Lower lobe of right lung (tissue), 2 donors: Measurements from ENCODE around the gene CADM2. TPM values are rescaled to one million over a fixed set of nuclear protein-coding genes. Genes with fewer than 3 reads are reported as not detected.
"Not testable (repeated sequence)": the region's sequence is repeated elsewhere in the genome, so short reads cannot be mapped to it uniquely, and the experiment has no call there.

ENCODE experiments used
- ATAC-seq, 2 donors: fragments of 200-7000 bp; cut with Tn5 transposase; one replicate each; pipeline ENCODE4 v1.9.1; 2020 to 2022; ENCODE audit warnings: mild to moderate bottlenecking in 2 of 2, moderate library complexity in 2 of 2
- DNase-seq: peaks from one replicate; pipeline ENCODE4 v3.0.0-alpha.2; 2020
- H3K27ac ChIP-seq: fragments of 200-600 bp; one replicate; pipeline ENCODE4 v1.8.0; 2022
- H3K27me3 ChIP-seq: fragments of 200-600 bp; one replicate; pipeline ENCODE4 v1.8.0; 2022; ENCODE audit warnings: low read depth
- H3K36me3 ChIP-seq: fragments of 200-600 bp; one replicate; pipeline ENCODE4 v1.8.0; 2022; ENCODE audit warnings: mild to moderate bottlenecking
- H3K4me1 ChIP-seq: fragments of 200-600 bp; one replicate; pipeline ENCODE4 v1.8.0; 2022
- H3K4me3 ChIP-seq: fragments of 200-600 bp; one replicate; pipeline ENCODE4 v1.8.0; 2022; ENCODE audit warnings: mild to moderate bottlenecking
- H3K9me3 ChIP-seq: fragments of 200-600 bp; one replicate; pipeline ENCODE4 v1.8.0; 2022
- intact Hi-C: fragments of 100-400 bp; cut with DNase I; formaldehyde crosslinking; loops from one replicate; pipeline ENCODE4 v1.11.0; 2022
- total RNA-seq: library from RNA; stranded (reverse); fragmentation: NEBNext Ultra II Directional; extraction: Animal tissue kit (Norgen Biotek cat#: 25700); gene quantifications from one replicate; pipeline ENCODE4 v1.2.1, GENCODE V29; 2021
- TF ChIP-seq, protein P1 (sequence below): fragments of 200-600 bp; IDR thresholded peaks from one replicate; pipeline ENCODE4 v1.8.0; 2022; ENCODE audit warnings: antibody characterized with exemption, mild to moderate bottlenecking
- donor health status: DM: no; HTN: yes; CAD: no; lungs with severe emphysema.

The CADM2 gene
- total RNA-seq, 1 donor from 2014 or later: 0.83 TPM

- no peaks in the 10 kb centered on the region for H3K27me3 ChIP-seq
- H3K4me1 ChIP-seq: no peaks in the 10 kb centered on the region
- TF ChIP-seq, protein P1, sequence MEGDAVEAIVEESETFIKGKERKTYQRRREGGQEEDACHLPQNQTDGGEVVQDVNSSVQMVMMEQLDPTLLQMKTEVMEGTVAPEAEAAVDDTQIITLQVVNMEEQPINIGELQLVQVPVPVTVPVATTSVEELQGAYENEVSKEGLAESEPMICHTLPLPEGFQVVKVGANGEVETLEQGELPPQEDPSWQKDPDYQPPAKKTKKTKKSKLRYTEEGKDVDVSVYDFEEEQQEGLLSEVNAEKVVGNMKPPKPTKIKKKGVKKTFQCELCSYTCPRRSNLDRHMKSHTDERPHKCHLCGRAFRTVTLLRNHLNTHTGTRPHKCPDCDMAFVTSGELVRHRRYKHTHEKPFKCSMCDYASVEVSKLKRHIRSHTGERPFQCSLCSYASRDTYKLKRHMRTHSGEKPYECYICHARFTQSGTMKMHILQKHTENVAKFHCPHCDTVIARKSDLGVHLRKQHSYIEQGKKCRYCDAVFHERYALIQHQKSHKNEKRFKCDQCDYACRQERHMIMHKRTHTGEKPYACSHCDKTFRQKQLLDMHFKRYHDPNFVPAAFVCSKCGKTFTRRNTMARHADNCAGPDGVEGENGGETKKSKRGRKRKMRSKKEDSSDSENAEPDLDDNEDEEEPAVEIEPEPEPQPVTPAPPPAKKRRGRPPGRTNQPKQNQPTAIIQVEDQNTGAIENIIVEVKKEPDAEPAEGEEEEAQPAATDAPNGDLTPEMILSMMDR: no peak
- no peaks in the 10 kb centered on the region for H3K36me3 ChIP-seq
- H3K27ac ChIP-seq: no peak overlapping the region
- intact Hi-C loops: no loop called here
- H3K9me3 ChIP-seq: no peaks in the 10 kb centered on the region
- H3K4me3 ChIP-seq: no peak overlapping the region
- DNase-seq (no peak), ATAC-seq (no peak)
Measured at GRCh38 chr3:85697156-85697555, 738.4 kb downstream of the CADM2 start.

DNA sequence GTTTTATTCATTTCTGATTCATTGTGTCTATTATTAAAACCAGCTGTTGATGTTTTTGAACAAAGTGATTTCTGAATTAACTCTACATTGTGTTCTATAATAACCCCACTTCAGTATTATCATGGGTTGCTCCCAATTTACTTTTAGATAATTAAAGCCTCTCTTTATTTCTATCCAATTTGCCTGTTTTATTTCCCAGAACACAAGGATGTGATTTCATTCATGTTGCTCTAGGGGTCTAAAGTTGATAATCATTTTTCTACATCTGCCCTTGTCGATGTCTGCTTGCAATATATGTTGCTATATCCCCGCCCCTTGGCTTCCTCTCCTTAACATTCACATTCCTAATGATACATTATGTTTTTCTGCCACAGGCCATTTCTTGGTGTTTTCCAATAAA, 747.3 kb downstream of the CADM2 start:
- Histone ChIP-seq H3K4me3 (no peak overlapping the region), H3K27ac (no peak overlapping the region)
- TF ChIP-seq, protein P1: no peak

GRCh38 chr3:85708325-85708724, 749.5 kb downstream of the CADM2 start:
- intact Hi-C loops, DNase-seq, H3K4me1 ChIP-seq, H3K9me3 ChIP-seq, H3K36me3 ChIP-seq, H3K27me3 ChIP-seq, H3K4me3 ChIP-seq, H3K27ac ChIP-seq, ATAC-seq: not testable (repeated sequence)

More for the DNA sequence above, 747.3 kb downstream of the CADM2 start:
- H3K9me3 ChIP-seq: no peaks in the 10 kb centered on the region
- no peaks in the 10 kb centered on the region for H3K36me3 ChIP-seq
- H3K27me3 ChIP-seq: no peaks in the 10 kb centered on the region
- intact Hi-C loops: no loop called here
- DNase-seq: no peak
- no peak for ATAC-seq
- H3K4me1 ChIP-seq: no peaks in the 10 kb centered on the region

- Histone ChIP-seq H3K4me3 (no peak overlapping the region), H3K9me3 (no peaks in the 10 kb centered on the region), H3K4me1 (no peaks in the 10 kb centered on the region), H3K27ac (no peak overlapping the region), H3K36me3 (no peaks in the 10 kb centered on the region), H3K27me3 (no peaks in the 10 kb centered on the region)
- intact Hi-C loops: no loop called here
- TF ChIP-seq, protein P1: no peak
- DNase-seq: no peak
- no peak for ATAC-seq
Measured at GRCh38 chr3:85709346-85709892, 750.6 kb downstream of the CADM2 start.

DNA sequence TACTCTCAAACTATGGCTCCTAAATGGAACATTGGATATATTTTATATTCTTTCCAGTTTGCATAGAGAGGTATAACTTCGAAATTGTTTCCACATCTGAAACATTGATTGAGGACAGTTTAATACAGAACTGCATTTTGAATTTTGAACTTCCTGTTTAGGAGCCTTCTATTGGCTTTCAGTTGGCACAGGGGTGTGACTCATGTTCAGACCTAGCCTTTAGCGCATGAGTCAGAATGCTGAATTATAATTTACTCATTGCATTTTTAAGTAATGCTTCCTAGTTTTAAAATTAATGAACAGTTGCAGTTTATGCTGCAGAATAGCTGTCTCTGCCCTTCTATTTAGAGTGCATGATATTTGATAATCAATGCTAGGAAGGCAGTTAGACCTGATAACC, 751.7 kb downstream of the CADM2 start:
- no peak for DNase-seq
- Histone ChIP-seq H3K9me3 (no peaks in the 10 kb centered on the region), H3K27ac (no peak overlapping the region), H3K27me3 (no peaks in the 10 kb centered on the region), H3K4me3 (no peak overlapping the region), H3K36me3 (no peaks in the 10 kb centered on the region), H3K4me1 (no peaks in the 10 kb centered on the region)
- TF ChIP-seq, protein P1: no peak
- ATAC-seq: no peak
- intact Hi-C loops: no loop called here

DNA sequence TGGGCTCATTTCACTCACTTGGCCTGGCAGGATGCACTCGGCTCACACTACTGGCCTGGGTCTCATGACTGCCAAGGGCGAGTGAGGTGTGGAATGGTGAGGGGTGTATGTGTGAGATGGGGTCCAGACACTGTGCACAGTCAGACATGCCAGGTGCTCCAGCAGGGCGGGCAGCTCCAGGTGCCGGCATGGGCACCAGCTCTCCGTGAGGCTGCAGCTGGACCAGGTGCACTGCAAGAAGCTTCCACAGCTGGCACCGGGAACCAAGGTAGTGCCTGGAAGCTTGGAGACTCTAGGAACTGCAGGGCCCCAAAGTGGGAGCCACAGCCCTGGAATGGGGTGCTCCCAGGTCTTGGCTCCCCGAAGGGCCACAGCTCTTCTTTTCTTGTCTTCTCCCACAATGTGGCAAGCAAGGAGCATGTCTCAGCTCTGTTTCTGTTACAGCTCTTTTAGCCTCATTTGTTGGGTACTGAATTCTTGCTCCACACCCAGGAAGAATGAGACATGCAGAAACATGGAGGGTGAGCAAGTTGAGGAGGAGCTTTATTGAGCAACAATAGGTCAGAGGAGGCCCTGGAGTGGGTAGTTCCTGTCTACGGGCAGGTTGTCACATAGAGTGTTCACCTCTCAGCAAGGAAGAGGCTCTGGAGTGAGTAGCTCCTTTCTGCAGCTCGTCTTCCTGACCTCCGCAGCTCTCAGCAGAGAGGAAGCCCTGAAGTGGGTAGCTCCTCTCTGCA, 762.8 kb downstream of the CADM2 start:
- Histone ChIP-seq H3K4me3 (no peak overlapping the region), H3K27me3 (no peaks in the 10 kb centered on the region), H3K27ac (no peak overlapping the region), H3K9me3 (no peaks in the 10 kb centered on the region), H3K4me1 (no peaks in the 10 kb centered on the region), H3K36me3 (no peaks in the 10 kb centered on the region)
- DNase-seq (no peak), ATAC-seq (peak in 1 of 2 donors; percentile 21)
- TF ChIP-seq, protein P1: no peak
- intact Hi-C loops: no loop called here
